ENCODE results near the gene SLC25A42.
"Not testable (repeated sequence)": the region's sequence is repeated elsewhere in the genome, so short reads cannot be mapped to it uniquely, and the experiment has no call there.

The SLC25A42 gene

DNA sequence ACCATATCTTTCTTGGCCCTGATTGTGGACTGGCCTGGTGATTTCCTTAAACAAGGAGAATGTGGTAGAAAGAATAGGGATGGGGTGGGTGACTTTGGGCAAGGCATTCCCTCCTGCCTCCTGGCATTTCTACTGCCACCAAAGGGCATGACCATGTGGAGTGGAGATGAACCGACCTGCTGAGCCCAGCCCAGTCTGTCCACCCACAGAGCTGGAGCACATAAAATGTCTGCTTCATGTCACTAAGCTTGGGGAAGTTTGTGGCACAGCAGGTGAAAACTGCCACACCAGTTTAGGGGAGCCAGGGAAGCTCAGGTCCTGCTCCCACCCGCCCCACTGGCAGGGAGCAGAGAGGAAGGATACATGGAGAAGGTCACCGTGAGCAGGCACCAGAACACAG is 68.2 kb downstream of the SLC25A42 start:
- Histone ChIP-seq H3K4me3 (ENCODE audit: insufficient read length, low read depth) (no peak overlapping the region), H3K9ac (ENCODE audit: insufficient read length, low read depth) (no peak overlapping the region), H3K9me3 (ENCODE audit: insufficient read depth, low read length) (peaks cover 18% of the 10 kb centered on the region; the same call in 1 of the 2 replicates), H3K36me3 (ENCODE audit: insufficient read depth, insufficient read length, low read length) (peaks cover 27% of the 10 kb centered on the region), H3K27me3 (ENCODE audit: insufficient read depth, insufficient read length) (no peaks in the 10 kb centered on the region), H3K4me1 (ENCODE audit: insufficient read depth, insufficient read length) (peaks cover 2% of the 10 kb centered on the region)
- DNase-seq (ENCODE audit: low read depth, low spot score), result no peak
- TF ChIP-seq YY1 (IDR thresholded peaks at IDR 0.05; ENCODE audit: insufficient read depth, insufficient read length), result no peak
- no peak for TF ChIP-seq ZNF274 (IDR thresholded peaks at IDR 0.05; ENCODE audit: low read depth, low read length)
- no peak for TF ChIP-seq SUZ12 (IDR thresholded peaks at IDR 0.05; ENCODE audit: extremely low read depth, insufficient read depth, insufficient read length)

DNA sequence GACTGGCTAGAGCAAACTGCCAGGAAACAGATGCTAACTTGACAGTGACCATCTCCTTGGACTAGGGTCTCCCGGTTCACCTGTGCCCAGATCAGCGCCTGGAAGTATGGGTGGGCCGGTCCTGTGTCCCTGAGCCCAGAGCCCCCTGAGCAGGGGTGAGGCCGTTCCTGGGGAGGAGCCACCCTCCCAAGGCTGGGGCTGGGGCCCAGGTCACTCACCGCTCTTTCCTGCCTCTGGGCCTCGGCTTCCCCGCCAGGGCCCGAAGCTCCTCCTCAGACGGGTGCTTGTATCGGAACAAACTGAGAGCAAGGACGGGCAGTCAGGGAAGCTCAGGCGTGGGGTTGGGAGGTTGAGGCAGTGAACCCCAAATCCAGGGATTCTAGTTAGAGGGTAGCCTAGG is 69.1 kb downstream of the SLC25A42 start:
- Histone ChIP-seq H3K4me1 (ENCODE audit: insufficient read depth, insufficient read length) (peaks cover 2% of the 10 kb centered on the region), H3K9me3 (ENCODE audit: insufficient read depth, low read length) (peaks cover 18% of the 10 kb centered on the region; the same call in 1 of the 2 replicates), H3K4me3 (ENCODE audit: insufficient read length, low read depth) (no peak overlapping the region), H3K27me3 (ENCODE audit: insufficient read depth, insufficient read length) (no peaks in the 10 kb centered on the region), H3K36me3 (ENCODE audit: insufficient read depth, insufficient read length, low read length) (peaks cover 27% of the 10 kb centered on the region), H3K9ac (ENCODE audit: insufficient read length, low read depth) (no peak overlapping the region)
- TF ChIP-seq ZNF274 (IDR thresholded peaks at IDR 0.05; ENCODE audit: low read depth, low read length) (no peak), SUZ12 (IDR thresholded peaks at IDR 0.05; ENCODE audit: extremely low read depth, insufficient read depth, insufficient read length) (no peak), YY1 (IDR thresholded peaks at IDR 0.05; ENCODE audit: insufficient read depth, insufficient read length) (no peak)
- DNase-seq (ENCODE audit: low read depth, low spot score), result no peak

GRCh38 chr19:19133985-19134384 is 70.2 kb downstream of the SLC25A42 start:
- Histone ChIP-seq H3K27me3 (ENCODE audit: insufficient read depth, insufficient read length) (no peaks in the 10 kb centered on the region), H3K9me3 (ENCODE audit: insufficient read depth, low read length) (peaks cover 18% of the 10 kb centered on the region; the same call in 1 of the 2 replicates), H3K4me3 (ENCODE audit: insufficient read length, low read depth) (no peak overlapping the region), H3K36me3 (ENCODE audit: insufficient read depth, insufficient read length, low read length) (peaks cover 24% of the 10 kb centered on the region), H3K9ac (ENCODE audit: insufficient read length, low read depth) (no peak overlapping the region), H3K4me1 (ENCODE audit: insufficient read depth, insufficient read length) (peaks cover 2% of the 10 kb centered on the region)
- TF ChIP-seq SUZ12 (IDR thresholded peaks at IDR 0.05; ENCODE audit: extremely low read depth, insufficient read depth, insufficient read length), result no peak
- no peak for TF ChIP-seq YY1 (IDR thresholded peaks at IDR 0.05; ENCODE audit: insufficient read depth, insufficient read length)
- no peak for TF ChIP-seq ZNF274 (IDR thresholded peaks at IDR 0.05; ENCODE audit: low read depth, low read length)
- DNase-seq (ENCODE audit: low read depth, low spot score), result no peak

DNA sequence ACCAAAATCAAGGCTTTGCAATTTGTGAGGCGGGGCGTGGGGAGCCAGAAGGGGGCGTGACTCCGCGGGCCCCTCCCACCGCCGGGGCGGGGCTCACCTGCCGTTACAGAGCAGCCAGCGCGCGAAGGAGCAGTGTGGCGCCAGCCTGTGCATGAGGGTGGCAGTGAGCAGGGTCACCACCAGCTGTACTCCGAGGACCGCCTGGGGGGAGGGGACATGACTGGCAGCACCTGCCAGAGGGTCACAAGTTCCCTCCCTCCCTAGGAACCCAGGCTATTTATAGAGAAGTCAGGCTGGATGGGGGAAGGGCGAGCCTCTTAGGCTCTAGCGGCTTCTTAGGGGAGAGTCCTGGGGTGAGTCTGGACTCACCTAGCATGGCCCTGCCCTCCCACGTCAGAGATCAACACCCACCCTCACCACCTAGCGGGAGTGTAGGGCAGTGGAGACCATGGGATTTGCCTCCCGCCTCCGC is 70.9 kb downstream of the SLC25A42 start:
- H3K9me3 ChIP-seq (ENCODE audit: insufficient read depth, low read length), result peaks cover 18% of the 10 kb centered on the region; the same call in 1 of the 2 replicates
- peaks cover 23% of the 10 kb centered on the region for H3K36me3 ChIP-seq (ENCODE audit: insufficient read depth, insufficient read length, low read length)
- no peak for DNase-seq (ENCODE audit: low read depth, low spot score)
- H3K4me1 ChIP-seq (ENCODE audit: insufficient read depth, insufficient read length), result peaks cover 2% of the 10 kb centered on the region
- TF ChIP-seq SUZ12 (IDR thresholded peaks at IDR 0.05; ENCODE audit: extremely low read depth, insufficient read depth, insufficient read length) (no peak), YY1 (IDR thresholded peaks at IDR 0.05; ENCODE audit: insufficient read depth, insufficient read length) (no peak)
- H3K27me3 ChIP-seq (ENCODE audit: insufficient read depth, insufficient read length), result peaks cover under 1% of the 10 kb centered on the region
- no peak overlapping the region for H3K4me3 ChIP-seq (ENCODE audit: insufficient read length, low read depth)
- no peak overlapping the region for H3K9ac ChIP-seq (ENCODE audit: insufficient read length, low read depth)

- not testable (repeated sequence) for DNase-seq (ENCODE audit: low read depth, low spot score); H3K4me3 ChIP-seq (ENCODE audit: insufficient read length, low read depth); H3K9ac ChIP-seq (ENCODE audit: insufficient read length, low read depth); H3K4me1 ChIP-seq (ENCODE audit: insufficient read depth, insufficient read length)
- Histone ChIP-seq H3K9me3 (ENCODE audit: insufficient read depth, low read length) (peaks cover 18% of the 10 kb centered on the region; the same call in 1 of the 2 replicates), H3K27me3 (ENCODE audit: insufficient read depth, insufficient read length) (peaks cover 10% of the 10 kb centered on the region), H3K36me3 (ENCODE audit: insufficient read depth, insufficient read length, low read length) (peaks cover 16% of the 10 kb centered on the region)
Observed at GRCh38 chr19:19135713-19136112, 71.9 kb downstream of the SLC25A42 start.

- Histone ChIP-seq H3K9ac (ENCODE audit: insufficient read length, low read depth) (peak overlapping the region; percentile 95), H3K4me1 (ENCODE audit: insufficient read depth, insufficient read length) (peaks cover 2% of the 10 kb centered on the region), H3K4me3 (ENCODE audit: insufficient read length, low read depth) (peak overlapping the region; percentile 82), H3K36me3 (ENCODE audit: insufficient read depth, insufficient read length, low read length) (peaks cover 8% of the 10 kb centered on the region), H3K27me3 (ENCODE audit: insufficient read depth, insufficient read length) (peaks cover 19% of the 10 kb centered on the region), H3K9me3 (ENCODE audit: insufficient read depth, low read length) (peaks cover 7% of the 10 kb centered on the region; the same call in 1 of the 2 replicates)
- DNase-seq (ENCODE audit: low read depth, low spot score), result no peak
- TF ChIP-seq YY1 (IDR thresholded peaks at IDR 0.05; ENCODE audit: insufficient read depth, insufficient read length) (no peak), ZNF274 (IDR thresholded peaks at IDR 0.05; ENCODE audit: low read depth, low read length) (no peak), SUZ12 (IDR thresholded peaks at IDR 0.05; ENCODE audit: extremely low read depth, insufficient read depth, insufficient read length) (no peak)
Observed at GRCh38 chr19:19137556-19138108, 73.8 kb downstream of the SLC25A42 start.

GRCh38 chr19:19138109-19138981 is 74.6 kb downstream of the SLC25A42 start, which contains the start of gene TMEM161A:
Gene TMEM161A (minus strand): TSS chr19:19138478. CDS start chr19:19138428, 50 bp downstream.
- peak within 1 kb of the TSS; percentile 95 for H3K9ac ChIP-seq (ENCODE audit: insufficient read length, low read depth)

More at GRCh38 chr19:19138109-19138981, 74.6 kb downstream of the SLC25A42 start, which contains the start of gene TMEM161A:
- peak within 1 kb of the TSS; percentile 82 for H3K4me3 ChIP-seq (ENCODE audit: insufficient read length, low read depth)
- H3K27me3 ChIP-seq (ENCODE audit: insufficient read depth, insufficient read length), result peaks cover 19% of the 10 kb centered on the region
- TF ChIP-seq ZNF274 (IDR thresholded peaks at IDR 0.05; ENCODE audit: low read depth, low read length) (no peak), YY1 (IDR thresholded peaks at IDR 0.05; ENCODE audit: insufficient read depth, insufficient read length) (no peak), SUZ12 (IDR thresholded peaks at IDR 0.05; ENCODE audit: extremely low read depth, insufficient read depth, insufficient read length) (no peak)
- H3K9me3 ChIP-seq (ENCODE audit: insufficient read depth, low read length), result peaks cover under 1% of the 10 kb centered on the region; the same call in 1 of the 2 replicates
- H3K4me1 ChIP-seq (ENCODE audit: insufficient read depth, insufficient read length), result peaks cover 2% of the 10 kb centered on the region
- peaks cover 3% of the 10 kb centered on the region for H3K36me3 ChIP-seq (ENCODE audit: insufficient read depth, insufficient read length, low read length)
- DNase-seq (ENCODE audit: low read depth, low spot score), result peak; percentile 98

Measured in NT2/D1 (cell line).